SHP77 treated with DMSO at 0.1 percent for 48 hours (cell line): ENCODE results near the gene RFX8.
"Not testable (repeated sequence)": the region's sequence is repeated elsewhere in the genome, so short reads cannot be mapped to it uniquely, and the experiment has no call there.

Experiments used
- DNase-seq: peaks from one replicate; lab custom pipeline; 2025; lab: John Stamatoyannopoulos, UW

RFX8 gene

DNA sequence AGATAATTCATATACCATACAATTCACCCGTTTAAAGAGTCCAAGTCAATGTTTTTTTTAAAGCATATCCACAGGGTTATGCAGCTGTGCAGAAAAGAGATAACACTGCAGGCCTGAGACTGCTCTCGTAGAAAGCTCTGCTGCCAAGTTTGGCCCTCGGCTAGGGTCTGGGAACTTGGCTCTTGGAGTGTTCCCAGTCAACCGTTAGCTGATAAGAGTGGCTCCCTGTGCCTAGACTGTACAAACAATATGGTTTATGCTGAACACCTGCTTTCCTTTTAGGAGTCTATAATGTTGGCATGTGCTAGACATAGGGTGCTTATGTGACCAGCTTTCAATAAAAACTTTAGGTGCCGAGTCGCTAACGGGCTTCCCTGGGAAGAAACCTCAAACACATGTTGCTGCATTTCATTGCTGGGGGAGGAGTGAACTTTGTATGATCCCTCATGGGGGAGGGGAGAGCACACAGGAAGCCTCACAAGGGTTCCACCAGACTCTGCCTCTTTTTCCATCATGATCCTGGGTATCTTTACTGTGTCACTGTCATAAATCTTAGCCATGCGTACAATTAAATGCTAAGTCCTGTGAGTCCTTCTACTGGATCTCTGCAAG is 34.7 kb downstream of the RFX8 start:
- DNase-seq: no peak

DNA sequence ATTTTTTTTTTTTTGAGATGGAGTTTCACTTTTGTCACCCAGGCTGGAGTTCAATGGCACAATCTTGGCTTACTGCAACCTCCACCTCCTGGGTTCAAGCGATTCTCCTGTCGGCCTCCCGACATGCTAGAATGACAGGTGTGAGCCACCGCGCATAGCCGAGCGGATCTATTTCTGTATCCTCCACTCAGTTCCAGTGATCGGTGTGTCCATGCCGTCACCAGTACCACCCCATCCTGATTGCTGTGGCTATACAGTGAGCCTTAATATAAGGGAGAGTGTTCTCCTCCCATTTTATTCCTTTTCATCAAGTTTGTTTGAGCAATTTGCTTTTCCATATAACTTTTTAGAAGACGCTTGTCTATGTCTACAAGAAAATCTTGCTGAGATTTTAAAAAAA is 35.2 kb downstream of the RFX8 start:
- no peak for DNase-seq

DNA sequence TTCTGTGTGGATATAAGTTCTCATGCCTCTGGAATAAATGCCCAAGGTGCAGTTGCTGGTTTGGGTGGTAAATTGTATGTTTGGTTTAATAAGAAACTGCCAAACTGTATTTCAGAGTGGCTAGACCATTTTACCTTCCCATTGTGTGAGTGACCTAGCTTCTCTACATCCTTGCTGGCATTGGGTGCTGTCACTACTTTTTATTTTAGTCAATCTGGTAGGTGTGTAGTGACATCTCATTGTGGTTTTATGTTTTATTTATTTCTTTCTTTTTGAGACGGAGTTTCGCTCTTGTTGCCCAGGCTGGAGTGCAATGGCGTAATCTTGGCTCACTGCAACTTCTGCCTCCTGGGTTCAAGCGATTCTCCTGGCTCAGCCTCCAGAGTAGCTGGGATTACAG is 36.4 kb downstream of the RFX8 start:
- not testable (repeated sequence) for DNase-seq

DNA sequence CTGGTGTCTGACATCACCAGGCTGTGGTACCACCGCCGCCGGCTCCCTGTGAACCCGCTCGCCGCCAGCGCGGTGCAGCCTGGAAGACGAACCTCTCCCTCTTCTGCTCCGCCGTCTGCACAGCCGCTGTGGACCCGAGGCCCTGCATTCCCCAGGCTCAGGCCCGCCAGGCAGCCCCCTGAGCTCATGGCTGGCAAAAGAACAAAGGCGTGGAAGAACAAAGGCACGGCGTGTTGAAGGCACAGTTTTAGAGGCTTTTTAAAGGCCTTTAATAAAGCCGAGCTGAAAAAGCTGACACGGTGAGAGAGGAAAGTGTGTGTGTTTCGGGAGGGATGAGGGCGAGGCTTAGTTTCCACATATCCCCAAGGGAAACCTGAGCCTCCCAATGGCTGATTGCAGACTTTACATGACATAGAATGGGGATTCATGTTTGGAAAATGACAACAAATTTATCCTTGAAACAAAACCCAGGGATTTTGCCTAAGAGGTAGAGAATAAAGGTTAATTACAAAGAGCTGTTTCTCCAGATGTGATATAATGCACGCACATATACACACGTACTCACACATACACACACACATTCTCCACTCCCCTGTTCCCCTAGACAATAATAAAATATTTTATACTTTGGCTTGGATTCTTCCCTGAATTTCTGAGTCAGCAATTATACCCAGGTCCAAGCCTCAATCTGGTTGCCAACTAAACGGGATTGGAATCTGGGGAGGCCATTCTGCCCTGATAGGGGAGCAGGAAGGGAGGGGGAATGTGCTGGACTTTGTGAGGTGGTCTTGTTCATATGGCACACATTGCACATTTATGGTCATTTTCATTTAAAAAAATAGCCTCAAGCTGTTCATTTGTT is 39.7 kb downstream of the RFX8 start:
- DNase-seq: no peak

DNA sequence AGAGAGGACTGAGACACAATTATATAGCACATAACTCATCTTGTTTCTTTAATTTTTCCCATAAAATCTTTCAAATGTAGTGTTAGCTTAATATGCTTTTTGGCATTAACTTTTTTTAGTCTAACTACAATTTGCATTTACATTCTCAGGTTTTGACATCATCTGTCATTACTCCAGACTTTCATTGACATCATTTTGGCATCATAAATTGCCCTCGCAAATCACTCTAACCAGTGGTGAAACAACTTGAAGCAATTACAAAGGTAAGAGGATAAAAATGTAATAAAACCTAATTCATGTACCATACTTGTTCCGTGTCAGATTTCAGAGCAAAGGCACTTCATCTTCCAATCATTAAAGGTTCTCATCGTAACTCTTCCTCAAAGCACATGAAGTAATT is 41.4 kb downstream of the RFX8 start:
- DNase-seq: no peak

DNA sequence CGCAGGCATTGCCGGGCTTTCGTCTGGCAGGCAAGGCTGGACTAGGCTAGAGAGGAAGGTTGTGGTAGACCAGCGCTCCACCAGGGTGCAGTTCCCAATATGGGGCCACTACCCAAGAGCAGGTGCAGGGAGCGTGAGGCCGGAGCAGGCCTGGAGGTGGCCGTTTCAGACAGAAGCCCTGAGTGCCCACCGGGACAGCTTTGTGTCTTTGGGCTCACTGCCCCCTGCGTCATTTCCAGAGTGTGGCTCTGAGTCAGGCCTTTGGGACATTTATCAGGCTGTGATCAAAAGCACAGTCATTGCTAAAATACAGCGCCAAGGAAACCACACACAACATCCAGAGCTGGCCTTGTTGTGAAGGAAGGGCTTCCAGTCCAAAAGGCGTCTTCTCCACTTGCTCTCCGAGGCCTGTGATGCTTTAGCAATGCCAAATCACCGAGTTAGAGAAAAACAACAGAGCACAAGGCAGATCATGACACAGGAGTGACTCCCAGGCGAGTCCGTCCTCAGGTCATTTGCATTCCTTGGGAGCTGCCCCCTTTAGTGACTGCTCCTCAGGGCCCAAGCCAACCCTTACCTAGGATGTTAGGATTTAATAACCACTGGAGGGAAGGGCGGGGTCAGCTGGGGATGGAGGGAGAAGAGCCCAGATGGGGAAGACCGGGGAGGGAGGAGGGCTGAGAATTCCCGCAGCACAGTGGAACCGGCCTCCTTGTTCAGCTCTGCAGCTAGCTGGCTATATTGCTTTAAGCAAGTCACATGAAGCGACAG is 42.3 kb downstream of the RFX8 start:
- no peak for DNase-seq

DNA sequence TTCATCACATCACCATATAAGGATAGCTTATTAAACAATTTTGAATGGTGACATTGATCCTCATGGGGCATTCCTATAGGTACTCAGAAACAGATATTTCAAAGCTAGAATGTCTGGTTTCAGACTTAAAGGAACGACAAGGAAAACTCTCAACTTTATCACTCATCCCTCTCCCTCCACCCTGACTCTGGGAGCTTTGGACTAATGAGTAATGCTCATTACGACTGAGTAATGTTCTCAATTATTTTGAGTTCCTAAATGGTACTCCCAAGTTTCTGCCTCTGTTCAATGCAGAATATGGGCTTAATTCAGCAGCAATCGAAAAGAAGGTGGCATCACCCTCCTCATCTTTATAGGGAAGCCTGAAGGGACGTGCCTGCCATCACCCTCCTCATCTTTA is 43.4 kb downstream of the RFX8 start:
- no peak for DNase-seq

DNA sequence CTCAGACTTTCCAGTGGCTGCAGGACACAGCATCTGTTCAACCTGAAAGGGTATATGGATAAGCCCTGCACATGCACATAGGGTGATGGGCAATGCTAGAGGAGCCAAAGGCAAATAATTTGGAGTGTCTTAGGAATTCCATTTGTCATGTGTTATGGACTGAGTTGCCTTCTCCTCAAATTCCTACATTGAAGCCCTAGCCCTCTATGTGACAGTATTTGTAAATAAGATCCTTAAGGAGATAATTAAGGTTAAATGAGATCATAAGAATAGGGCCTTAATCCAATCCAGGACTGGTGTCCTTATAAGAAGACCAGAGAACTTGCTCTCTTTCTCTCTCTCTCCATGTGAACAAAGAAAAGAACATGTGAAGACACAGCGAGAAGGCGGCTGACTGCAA is 44.8 kb downstream of the RFX8 start:
- DNase-seq: no peak

DNA sequence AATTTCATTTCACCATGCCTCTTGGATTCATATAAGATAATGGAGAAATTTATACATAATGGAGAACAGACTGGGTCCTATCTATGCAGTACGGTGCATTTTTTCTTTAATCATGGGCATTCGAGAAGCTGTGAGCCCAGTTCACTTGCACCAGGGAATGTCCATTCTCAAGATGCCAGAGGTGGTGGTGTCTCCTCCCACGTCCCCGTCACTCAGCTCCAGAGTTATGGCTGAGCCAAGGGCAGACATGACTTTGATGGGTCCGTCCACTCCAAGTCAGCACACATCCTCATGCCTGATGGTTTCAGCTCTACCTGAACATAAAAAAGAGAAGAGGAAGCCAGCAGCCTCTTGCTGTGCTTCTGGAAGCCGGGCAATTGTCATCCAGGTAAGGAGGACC is 45.5 kb downstream of the RFX8 start:
- no peak for DNase-seq

DNA sequence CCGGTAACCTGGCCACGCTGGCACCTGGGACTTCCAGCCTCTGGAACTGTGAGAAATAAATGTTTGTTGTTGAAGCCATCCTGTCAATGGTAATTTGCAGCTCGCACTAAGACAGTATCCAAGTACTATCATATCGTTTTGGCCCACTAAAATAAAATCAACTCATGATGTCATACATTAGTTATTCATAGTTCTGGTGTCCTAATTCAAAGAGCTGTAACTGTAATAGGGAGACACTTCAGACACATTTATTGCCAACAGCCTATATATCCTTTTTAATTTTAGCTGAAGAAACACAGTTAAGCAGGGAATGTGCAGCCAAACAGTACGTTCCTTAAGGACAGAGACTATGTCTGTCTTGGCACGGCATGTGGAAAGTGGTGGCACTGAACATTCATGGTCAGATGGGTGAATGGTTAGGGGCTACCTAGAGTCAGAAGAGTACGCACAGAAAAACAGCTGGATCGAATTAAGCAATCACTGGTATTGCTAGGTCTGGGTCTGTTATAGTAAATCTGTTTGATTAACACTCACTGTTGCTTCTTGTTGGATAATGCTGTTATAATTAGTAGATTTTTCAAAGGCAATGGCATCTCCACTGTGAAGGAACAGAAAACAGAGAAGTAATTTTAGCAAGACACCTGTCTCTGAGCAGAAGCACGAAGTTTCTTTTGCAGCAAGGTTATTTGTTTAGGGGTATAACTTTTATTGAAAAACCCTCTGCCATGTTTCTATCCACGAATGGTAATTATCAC is 46.3 kb downstream of the RFX8 start:
- no peak for DNase-seq

DNA sequence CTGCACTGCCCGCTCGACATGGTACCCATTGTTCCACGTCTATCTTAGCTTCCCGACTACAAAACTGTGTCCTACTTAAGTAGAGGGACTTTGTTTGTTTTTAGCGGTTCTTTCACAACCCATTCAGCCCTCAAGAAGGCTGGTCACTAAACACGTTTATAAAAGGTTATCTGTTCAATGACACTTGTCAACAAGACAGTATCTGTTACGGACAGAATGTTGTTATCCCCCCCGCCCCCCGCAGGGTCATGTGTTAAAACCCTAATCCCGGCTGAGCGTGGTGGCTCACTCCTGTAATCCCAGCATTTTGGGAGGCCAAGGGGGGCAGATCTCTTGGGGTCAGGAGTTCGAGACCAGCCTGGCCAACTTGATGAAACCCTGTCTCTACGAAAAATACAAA is 47.2 kb downstream of the RFX8 start:
- no peak for DNase-seq

DNA sequence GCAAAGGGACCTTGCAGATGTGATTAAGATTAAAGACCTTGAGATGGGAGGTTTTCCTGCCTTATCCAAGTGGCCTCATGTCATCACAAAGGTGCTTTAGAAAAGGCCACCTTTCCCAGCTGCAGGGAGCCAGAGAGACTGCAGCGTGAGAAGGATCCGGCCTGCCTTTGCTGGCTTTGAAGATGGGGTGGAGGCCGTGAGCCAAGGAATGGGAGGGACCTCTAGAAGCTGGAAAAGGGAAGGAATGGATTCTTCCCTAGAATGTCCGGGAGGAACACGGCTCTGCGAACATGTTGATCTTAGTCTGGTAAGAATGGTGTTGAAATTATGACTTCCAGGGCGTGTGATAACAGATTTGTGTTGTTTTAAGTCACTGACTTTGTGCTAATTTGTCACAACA is 47.7 kb downstream of the RFX8 start:
- DNase-seq: no peak

DNA sequence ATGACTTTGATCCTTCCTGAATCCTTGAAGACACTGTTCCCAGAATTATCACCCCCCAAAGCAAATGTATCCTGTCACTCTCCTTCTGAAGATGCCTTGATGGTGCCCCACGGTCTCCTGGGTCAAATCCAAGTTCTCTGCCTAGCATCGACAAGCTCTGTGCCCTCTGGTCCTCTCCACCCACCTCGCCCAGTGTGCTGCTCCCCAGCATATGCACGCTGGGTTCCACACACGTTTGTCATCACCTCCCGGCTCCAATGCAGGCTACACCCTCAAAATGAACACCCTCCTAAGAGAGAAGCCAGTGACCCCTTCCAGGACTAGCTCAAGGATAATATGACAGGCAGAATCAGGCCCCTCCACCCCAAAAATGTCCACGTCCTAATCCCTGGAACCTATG is 48.1 kb downstream of the RFX8 start:
- no peak for DNase-seq

DNA sequence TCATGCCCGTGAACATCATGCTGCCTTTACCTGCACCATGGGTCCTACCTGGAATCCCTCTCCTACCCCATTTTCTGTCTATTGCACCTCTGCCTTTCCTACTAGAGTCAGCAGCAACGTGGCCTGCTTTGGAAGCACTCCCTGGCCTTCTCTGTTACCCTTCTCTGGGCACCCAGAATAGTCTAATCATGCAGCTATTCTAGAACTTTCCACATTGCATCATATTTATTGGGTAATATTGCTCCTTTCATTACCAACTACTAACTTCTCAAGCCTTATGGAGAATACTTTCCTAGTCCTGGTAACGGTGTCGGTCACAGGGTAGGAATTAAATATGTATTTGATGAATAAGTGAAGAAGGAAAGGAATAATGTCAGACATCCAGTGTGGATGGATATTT is 54.3 kb downstream of the RFX8 start:
- DNase-seq: no peak

DNA sequence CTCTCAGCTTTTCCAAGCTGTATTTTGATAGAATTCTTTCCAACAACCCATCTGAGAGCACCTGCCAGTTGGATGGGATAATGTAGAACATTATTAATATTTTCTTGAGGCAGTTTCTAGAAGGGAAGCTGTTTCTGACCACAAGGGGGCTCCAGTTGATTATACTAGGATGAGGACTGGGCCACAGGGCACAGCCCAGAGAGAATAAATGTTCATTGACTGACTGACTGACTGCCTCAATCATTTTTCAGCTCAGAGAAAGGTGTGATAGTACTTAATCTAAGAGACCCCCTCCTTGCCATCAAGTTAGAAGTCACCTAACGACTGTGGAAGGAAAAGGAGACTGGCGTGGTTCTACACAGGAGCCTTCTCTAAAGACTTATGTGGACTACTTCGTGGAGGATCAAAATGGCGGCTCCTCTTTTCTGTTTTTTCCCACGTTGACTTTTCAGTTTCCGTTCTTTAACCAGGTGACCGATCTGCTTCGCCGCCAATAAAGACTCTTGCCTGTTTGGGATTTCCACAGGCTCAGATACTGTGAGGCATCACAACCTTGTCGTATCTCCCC is 55.7 kb downstream of the RFX8 start:
- no peak for DNase-seq

DNA sequence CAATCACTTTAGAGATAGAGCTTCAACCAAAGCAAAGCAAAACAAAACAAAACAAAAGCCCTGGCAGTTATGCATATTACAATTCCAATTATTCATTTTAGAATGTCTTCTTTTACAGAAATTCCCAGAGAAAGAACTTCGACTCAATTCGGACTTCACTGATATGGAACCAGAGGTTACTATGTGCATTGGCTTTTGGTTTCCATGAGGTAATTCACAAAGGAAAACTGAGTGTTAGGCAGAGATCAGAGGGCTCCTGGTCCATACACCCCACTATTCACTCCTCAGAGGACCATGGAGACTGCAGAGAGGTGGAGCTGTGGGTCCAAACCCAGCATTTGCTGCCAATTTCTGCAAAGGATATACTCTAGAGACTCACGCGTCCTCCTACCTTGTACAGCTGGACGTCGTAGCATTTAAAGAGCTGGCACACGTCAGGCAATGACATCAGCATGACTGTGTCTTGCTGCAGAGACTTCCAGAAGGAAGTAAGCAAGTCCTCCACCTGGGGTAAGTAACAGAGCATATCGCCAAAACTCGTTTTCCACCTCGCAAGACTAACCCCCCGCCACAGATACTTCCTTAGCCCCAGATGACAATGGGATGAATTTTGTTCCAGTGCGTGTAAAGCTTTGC is 56.3 kb downstream of the RFX8 start:
- DNase-seq: no peak

DNA sequence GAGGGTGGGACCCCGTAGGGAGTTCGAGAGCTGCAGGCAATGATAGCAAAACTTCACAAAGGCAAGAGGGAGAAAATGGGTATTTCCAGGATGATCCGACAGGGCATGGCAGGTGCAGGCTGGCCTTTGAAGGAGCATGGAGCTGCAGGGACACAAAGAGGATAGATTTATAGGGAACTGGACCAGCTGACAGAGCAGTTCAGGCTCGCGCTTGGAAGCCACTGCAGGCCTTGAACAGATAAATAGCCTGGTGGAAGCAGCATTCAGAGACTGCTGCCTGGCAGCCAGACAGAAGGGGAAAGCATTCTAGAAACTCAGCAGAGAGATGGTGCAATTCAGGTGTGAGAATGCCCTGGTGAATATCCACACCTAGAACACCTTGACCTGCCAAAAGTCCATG is 58.3 kb downstream of the RFX8 start:
- DNase-seq: no peak

DNA sequence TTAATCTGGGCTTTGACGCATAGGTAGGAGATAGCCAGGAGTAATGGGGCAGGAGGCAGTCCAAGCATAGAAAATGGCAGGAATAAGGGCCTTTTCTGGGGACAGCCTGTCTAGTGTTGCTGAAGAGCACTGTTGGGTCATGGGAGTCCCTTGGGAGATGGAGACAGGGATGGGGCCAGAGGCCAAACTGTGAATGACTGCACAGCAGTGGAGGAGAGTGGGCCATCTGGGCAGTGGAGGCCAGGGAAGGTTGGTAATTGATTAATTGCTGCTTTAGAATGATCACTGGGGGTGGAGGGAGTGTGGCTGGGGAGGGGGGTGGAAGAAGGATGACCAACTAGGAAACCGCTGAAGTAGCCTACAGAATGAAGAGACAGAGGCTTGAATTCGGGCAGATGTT is 59.0 kb downstream of the RFX8 start:
- DNase-seq: no peak

DNA sequence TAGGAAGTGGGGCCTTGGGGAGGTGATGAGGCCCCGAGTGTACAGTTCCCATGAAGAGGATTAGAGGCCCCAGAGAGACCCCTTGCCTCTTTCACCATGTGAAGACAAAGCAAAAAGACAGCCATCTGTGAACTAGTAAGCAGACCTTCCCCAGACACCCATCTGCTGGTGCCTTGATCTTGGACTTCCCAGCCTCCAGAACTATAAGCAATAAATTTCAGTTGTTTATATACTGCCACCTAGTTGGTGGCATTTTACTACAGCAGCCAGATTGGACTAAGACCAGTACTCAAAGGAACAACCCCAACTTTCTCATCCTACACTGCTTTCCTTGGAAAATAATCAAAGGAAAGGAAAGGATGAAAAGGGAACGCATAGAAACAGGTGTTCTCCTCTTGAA is 59.7 kb downstream of the RFX8 start:
- no peak for DNase-seq

DNA sequence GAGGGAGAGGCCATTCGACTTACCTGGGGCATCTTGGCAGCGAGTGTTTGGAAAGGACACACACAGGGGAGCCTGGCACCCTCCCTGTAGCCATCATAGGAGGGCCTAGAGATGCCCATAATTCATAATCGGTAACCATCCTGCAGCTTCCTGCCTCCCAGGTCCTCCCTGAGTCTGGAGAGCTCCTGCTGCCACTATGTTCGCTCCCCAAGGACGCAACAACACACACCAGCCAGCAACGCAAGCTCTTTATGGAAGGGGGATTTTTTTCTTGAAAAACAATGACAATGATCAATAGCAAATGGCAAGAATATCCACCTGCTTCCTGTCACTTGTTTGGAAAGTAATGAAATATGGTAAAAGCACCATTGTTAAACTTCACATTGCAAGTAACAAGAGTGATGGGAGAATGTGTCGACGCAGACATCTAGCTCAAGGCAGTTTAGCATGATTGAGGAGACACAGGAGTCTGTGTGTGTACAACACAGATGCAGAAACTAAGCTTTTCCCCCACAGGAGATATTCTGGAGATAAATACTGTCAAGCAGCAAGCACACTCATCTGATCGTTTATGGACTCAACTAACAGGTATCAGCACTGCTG is 62.7 kb downstream of the RFX8 start:
- no peak for DNase-seq

DNA sequence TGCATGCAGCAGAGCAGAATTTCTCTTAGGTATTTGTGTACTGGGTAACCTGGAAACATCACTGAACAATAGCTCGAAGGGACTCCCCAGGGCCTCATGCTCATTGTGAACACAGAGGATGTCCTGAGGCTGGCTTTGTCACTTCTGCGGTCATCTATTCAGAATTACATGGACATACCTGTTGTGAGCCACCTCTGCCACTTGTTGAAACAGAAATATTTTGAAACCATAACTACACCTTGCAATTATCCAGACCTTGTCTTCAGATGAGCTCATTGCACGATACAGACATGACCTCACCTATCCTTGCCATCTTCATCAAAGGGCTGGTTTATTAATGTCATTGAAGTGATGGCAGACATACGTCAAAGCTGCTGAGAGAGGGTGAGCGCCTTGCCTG is 64.2 kb downstream of the RFX8 start:
- no peak for DNase-seq
